Skeletal muscle tissue (tissue), 4 donors: Measurements from ENCODE around the gene RRBP1. TPM values are rescaled to one million over a fixed set of nuclear protein-coding genes. Genes with fewer than 3 reads are reported as not detected.
"Not testable (repeated sequence)": the region's sequence is repeated elsewhere in the genome, so short reads cannot be mapped to it uniquely, and the experiment has no call there.

ENCODE experiments used
- H3K27ac ChIP-seq: one replicate; pipeline ENCODE4 v1.7.0; 2013; ENCODE audit warnings: mild to moderate bottlenecking, low read depth, low read length, inconsistent platforms
- H3K27me3 ChIP-seq, 3 donors: one replicate each; pipeline ENCODE4 v1.7.0; 2013; ENCODE audit warnings: low read length in 3 of 3; ENCODE audit not compliant: control insufficient read depth in 3 of 3, insufficient read depth in 3 of 3
- H3K36me3 ChIP-seq, 3 donors: one replicate each; pipeline ENCODE4 v1.7.0; 2013; ENCODE audit warnings: low read length in 3 of 3; ENCODE audit not compliant: control insufficient read depth in 3 of 3, insufficient read depth in 3 of 3
- H3K4me1 ChIP-seq, 3 donors: one replicate each; pipeline ENCODE4 v1.7.0; 2013; ENCODE audit warnings: low read length in 3 of 3, mild to moderate bottlenecking in 3 of 3; ENCODE audit not compliant: control insufficient read depth in 3 of 3, insufficient read depth in 3 of 3
- H3K4me3 ChIP-seq, 3 donors: one replicate each; pipeline ENCODE4 v1.7.0; 2013; ENCODE audit warnings: low read length in 3 of 3
- H3K9ac ChIP-seq, 3 donors: one replicate each; pipeline ENCODE4 v1.7.0; 2013; ENCODE audit warnings: low read length in 3 of 3, mild to moderate bottlenecking in 3 of 3, moderate library complexity in 2 of 3, low read depth in 1 of 3
- H3K9me3 ChIP-seq, 3 donors: one replicate each; pipeline ENCODE4 v1.7.0; 2013; ENCODE audit warnings: low read length in 3 of 3; ENCODE audit not compliant: control insufficient read depth in 3 of 3
- total RNA-seq: library from RNA; depleted of rRNA; stranded (reverse); fragments of >200 nt; gene quantifications from one replicate; pipeline ENCODE4 v1.2.3, GENCODE V29; 2014
- donor health status: Osteomylitis.

The RRBP1 gene
- total RNA-seq, 1 donor from 2014 or later = 76.2 TPM

DNA sequence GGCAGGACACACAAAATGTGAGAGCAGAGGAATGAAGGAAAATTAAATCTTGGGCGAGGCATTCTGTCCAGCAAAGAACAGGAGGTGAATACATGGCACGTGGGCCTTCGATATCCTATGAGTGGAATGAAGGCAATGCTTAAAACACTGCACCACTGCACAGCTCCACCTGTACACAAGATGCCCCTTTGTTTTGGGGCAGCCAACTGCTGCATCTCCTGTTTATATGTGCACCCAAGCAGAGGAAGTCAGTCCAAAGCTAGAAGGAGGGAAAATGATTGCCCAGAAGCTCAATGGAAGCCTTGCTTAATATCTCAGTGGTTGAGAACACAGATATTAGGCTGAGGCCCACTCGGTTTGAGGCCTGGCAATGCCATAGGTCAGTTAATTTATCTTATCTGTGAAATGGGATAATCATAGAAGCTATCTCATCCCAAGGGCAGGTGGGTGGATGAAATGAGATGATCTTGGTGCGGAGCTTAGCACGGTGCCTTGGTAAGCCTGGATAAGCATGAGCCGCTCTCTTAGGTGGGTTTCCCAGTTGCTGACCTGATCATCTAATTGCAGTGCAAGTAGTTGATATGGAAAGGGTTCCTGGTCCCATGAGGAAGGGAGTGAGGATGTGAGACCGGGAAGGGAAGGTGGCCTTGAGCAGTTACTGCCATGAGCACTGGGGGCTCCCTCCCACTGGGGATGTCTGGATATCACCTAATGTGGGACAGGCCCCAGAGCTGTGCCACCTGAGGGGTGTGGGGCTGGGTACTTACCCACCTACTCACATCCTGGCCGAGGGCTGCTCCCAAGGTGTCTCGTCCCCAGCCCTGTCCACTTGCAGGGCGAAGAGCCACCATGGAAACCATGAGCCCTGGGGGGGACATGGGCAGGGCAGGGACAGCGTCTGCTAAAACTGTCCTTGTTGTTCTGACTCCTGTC, 27.6 kb upstream of the RRBP1 start:
- H3K36me3 ChIP-seq = no peaks in the 10 kb centered on the region
- H3K27ac ChIP-seq = no peak overlapping the region
- H3K27me3 ChIP-seq = no peaks in the 10 kb centered on the region
- no peak overlapping the region for H3K9ac ChIP-seq
- no peak overlapping the region for H3K4me3 ChIP-seq
- no peaks in the 10 kb centered on the region for H3K9me3 ChIP-seq
- no peaks in the 10 kb centered on the region for H3K4me1 ChIP-seq

DNA sequence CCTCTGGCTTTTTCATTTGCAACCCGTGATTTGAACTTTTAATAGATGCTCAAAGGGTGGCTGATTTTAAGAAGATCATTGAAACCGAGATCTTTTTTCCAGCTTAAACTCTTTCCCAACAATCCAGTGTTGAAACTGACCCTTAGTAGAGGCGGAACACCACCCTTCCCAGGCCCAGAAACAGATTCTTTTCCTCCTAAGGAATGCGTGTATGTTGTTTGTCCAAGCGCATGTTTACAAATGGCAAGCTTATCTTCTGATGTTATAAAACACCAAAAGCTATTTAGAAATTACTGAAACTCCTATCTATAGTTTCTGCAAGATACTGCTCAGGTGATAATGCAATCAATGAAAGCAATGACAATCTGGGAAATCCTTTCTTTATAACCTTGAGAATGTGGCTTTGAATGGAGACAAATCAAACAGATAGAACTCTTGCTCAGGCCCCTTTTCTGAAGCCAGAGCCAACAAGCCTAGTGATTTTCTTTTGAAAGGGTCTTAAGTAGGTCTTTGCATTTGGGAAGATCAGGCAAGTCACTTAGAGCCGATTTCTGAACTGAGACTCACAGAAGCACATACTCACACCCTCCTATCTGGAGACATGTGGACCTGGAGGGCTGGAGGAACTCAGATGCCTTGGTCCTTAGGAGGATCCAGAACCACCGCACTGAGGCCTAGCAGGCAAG, 26.8 kb upstream of the RRBP1 start:
- Histone ChIP-seq H3K27ac (no peak overlapping the region), H3K27me3 (no peaks in the 10 kb centered on the region), H3K9ac (no peak overlapping the region), H3K4me3 (no peak overlapping the region), H3K36me3 (no peaks in the 10 kb centered on the region), H3K9me3 (no peaks in the 10 kb centered on the region), H3K4me1 (no peaks in the 10 kb centered on the region)

DNA sequence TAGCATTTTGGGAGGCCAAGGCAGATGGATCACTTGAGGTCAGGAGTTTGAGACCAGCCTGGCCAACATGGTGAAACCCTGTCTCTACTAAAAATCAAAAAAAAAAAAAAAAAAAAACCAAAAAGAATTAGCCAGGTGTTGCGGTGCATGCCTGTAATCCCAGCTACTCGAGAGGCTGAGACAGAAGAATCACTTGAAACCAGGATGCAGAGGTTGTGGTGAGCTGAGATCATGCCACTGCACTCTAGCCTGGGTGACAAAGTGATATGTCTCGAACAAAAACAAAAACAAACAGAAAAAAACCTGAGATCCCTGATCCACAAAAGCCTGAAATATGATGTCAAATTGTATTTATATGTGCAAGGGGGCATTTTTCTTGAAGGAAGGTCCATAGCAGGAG, 25.9 kb upstream of the RRBP1 start:
- not testable (repeated sequence) for H3K4me1 ChIP-seq, H3K4me3 ChIP-seq, H3K9me3 ChIP-seq

DNA sequence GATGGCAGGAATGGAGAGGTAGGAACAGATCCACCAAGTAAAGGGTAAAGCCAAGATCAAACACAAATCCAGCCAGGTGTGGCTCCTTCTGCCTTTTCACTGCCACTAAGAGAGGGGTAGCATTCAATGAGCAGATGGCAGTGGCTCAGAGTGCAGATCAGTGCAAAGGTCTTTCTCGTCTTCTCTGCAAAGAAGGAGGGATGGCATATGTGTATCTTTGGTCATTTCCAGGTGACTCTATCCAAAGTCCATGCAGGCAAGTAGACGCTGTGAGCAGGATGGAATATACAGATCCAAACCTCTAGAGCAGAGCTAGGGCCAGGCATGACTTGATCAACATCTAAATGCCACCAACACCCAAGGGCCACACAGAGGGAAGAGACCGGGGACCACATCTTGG, 24.6 kb upstream of the RRBP1 start:
- H3K9ac ChIP-seq = no peak overlapping the region
- no peak overlapping the region for H3K27ac ChIP-seq
- no peaks in the 10 kb centered on the region for H3K27me3 ChIP-seq
- no peaks in the 10 kb centered on the region for H3K9me3 ChIP-seq
- H3K4me3 ChIP-seq = no peak overlapping the region
- H3K36me3 ChIP-seq = no peaks in the 10 kb centered on the region
- H3K4me1 ChIP-seq = no peaks in the 10 kb centered on the region

More for the DNA sequence above, 25.9 kb upstream of the RRBP1 start:
- not testable (repeated sequence) for H3K9ac ChIP-seq, H3K27ac ChIP-seq, H3K27me3 ChIP-seq, H3K36me3 ChIP-seq

DNA sequence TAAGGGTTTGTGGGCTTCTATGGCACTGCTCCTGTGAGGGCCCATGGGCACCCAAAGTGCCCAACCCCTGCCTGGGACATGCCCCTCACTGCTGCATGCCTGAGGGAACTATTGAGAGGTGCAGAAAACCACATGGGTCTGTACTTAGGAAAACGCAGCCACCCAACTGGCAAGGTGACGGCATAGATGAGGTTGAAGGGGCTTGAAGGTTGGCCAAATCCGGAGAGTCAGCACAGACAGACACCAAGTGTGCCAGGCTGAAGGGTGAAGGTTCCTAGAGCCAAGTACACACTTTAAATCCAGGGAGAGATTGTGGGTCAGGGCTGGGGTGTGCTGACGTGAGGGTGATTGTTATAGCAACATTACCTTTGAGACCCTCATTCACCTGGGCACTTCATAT, 23.9 kb upstream of the RRBP1 start:
- H3K9me3 ChIP-seq = no peaks in the 10 kb centered on the region
- H3K9ac ChIP-seq = no peak overlapping the region
- no peak overlapping the region for H3K4me3 ChIP-seq
- H3K4me1 ChIP-seq = no peaks in the 10 kb centered on the region
- no peaks in the 10 kb centered on the region for H3K27me3 ChIP-seq
- no peak overlapping the region for H3K27ac ChIP-seq
- no peaks in the 10 kb centered on the region for H3K36me3 ChIP-seq

DNA sequence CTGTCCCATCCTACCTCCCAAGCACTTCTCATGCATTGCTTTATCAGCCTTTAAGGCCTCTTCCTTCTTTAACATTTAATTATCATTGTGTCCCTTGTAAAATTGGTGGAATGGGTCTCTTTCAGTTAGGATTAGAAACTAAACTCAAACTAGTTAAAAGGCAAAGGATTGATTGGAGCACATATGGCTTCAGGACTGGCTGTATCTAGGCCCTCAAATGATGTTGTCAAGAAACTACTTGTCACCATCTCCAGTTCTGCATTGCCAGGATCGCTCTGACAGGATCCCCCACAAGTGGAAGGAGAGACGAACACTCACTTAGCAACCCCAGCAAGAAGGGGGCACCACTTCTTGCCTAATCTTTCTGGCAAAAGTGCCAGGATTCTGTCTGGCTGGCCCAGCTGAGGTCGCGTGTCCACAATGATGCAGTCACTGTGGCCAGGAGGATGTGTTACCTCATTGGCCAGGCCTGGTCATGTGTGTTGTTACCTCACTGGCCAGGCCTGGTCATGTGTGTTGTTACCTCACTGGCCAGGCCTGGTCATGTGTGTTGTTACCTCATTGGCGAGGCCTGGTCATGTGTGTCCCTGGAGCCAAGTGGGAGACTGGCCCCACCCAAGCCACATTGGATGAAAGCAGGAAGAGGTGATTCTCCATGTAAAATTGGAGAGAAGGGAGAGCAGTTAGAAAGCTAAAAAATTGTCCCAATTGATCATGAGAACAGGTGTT, 22.7 kb upstream of the RRBP1 start:
- no peak overlapping the region for H3K9ac ChIP-seq
- H3K4me1 ChIP-seq = no peaks in the 10 kb centered on the region
- no peaks in the 10 kb centered on the region for H3K9me3 ChIP-seq
- H3K36me3 ChIP-seq = no peaks in the 10 kb centered on the region
- no peak overlapping the region for H3K27ac ChIP-seq
- H3K27me3 ChIP-seq = no peaks in the 10 kb centered on the region
- H3K4me3 ChIP-seq = no peak overlapping the region

DNA sequence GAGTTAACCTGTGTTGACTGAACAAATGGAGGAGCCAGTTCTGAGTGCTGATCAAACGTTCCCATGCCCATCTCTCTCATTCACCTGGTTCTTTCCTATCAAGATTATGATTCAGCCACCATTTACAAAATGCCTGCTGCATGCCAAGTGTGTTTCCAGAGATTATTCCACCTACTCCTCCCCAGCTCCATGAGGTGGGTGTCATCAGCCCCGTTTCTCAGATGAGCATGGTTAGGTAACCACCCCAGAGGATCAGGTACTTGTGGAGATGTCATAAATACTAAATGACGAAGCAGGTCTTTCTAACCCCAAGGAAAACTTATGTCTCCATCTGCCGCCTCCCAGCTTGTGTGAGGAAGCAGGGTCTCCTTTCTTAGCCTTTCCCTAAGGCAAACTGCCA, 19.8 kb upstream of the RRBP1 start:
- Histone ChIP-seq H3K4me3 (no peak overlapping the region), H3K27me3 (no peaks in the 10 kb centered on the region), H3K4me1 (no peaks in the 10 kb centered on the region), H3K27ac (no peak overlapping the region), H3K9me3 (no peaks in the 10 kb centered on the region), H3K36me3 (no peaks in the 10 kb centered on the region), H3K9ac (no peak overlapping the region)

DNA sequence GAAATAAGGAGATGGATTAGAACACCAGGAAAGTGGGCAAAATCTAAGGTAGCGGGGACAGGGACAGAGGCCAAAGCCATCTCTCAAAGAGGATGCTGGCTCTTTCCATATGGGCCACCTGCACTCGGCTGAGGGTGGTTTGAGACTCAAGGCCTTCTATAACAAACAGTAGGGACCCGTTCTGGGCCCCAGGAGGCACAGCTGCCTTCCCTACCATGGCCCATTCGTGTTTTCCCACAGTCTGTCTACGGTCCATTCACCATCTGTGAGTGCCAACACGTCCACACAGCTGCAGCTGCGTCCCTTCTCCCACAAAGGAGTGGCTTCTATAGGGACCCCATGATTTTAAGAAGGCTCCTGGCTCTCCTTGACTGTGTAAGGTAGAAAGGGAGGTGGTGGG, 18.6 kb upstream of the RRBP1 start:
- H3K27ac ChIP-seq = no peak overlapping the region
- H3K9ac ChIP-seq = no peak overlapping the region
- no peaks in the 10 kb centered on the region for H3K4me1 ChIP-seq
- no peaks in the 10 kb centered on the region for H3K9me3 ChIP-seq
- H3K36me3 ChIP-seq = no peaks in the 10 kb centered on the region
- no peaks in the 10 kb centered on the region for H3K27me3 ChIP-seq
- no peak overlapping the region for H3K4me3 ChIP-seq

DNA sequence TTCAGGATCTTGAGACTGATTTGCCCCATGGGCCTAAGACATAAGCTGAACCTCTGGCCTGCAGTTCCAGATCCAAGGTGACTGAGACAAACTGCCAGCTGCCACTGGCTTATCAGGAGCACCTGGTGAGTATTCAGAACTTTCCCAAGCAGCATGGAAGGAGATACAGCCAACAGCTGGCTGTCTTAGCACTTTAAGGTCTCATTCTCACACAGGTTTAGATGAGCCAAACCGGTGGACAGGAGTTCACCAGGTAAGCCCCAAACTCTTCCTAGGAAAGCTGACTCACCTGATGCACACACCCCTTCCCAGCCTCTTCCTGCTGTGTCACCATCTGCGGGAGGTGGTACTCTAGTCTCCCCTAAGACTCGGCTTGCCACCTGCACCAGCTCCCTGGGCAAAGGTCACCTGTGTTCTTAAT, 17.9 kb upstream of the RRBP1 start, which contains the start of gene BANF2:
BANF2 (plus strand) TSS at position 36 of the 421 bp plus-strand sequence. CDS start 25,060 bp downstream, outside the sequence.
- Histone ChIP-seq H3K36me3 (no peaks in the 10 kb centered on the region), H3K9ac (no peak within 1 kb of the TSS), H3K9me3 (no peaks in the 10 kb centered on the region), H3K4me1 (no peaks in the 10 kb centered on the region), H3K4me3 (no peak within 1 kb of the TSS), H3K27ac (no peak within 1 kb of the TSS), H3K27me3 (no peaks in the 10 kb centered on the region)
